SU-DHL-6 (cell line): ENCODE data around the gene TMEM81.

Experiments
- CTCF ChIP-seq: fragments of 200-600 bp; sonication (generic); IDR thresholded peaks from one replicate; pipeline ENCODE4 v1.5.1; 2017; ENCODE audit warnings: antibody characterized with exemption, mild to moderate bottlenecking, low read length, moderate library complexity; ENCODE audit not compliant: insufficient read depth, poor library complexity, severe bottlenecking
- EZH2phosphoT487 ChIP-seq: fragments of 200-600 bp; sonication (generic), shearing (Covaris generic); conservative IDR thresholded peaks from 2 replicates; pipeline ENCODE4 v1.6.1; 2018; ENCODE audit warnings: mild to moderate bottlenecking, antibody characterized with exemption, low read length, moderate library complexity, mixed read lengths

- no peak for TF ChIP-seq CTCF
- TF ChIP-seq EZH2phosphoT487, result no peak
These were observed 42.0 kb downstream of the TMEM81 start for GRCh38 chr1:205041998-205042910.
